ENCODE measurements around the gene OTUD3.
A peak's percentile ranks its signal among the peaks of the same experiment; 100 is the strongest.
"Not testable (repeated sequence)": the region's sequence is repeated elsewhere in the genome, so short reads cannot be mapped to it uniquely, and the experiment has no call there.

Gene OTUD3

DNA sequence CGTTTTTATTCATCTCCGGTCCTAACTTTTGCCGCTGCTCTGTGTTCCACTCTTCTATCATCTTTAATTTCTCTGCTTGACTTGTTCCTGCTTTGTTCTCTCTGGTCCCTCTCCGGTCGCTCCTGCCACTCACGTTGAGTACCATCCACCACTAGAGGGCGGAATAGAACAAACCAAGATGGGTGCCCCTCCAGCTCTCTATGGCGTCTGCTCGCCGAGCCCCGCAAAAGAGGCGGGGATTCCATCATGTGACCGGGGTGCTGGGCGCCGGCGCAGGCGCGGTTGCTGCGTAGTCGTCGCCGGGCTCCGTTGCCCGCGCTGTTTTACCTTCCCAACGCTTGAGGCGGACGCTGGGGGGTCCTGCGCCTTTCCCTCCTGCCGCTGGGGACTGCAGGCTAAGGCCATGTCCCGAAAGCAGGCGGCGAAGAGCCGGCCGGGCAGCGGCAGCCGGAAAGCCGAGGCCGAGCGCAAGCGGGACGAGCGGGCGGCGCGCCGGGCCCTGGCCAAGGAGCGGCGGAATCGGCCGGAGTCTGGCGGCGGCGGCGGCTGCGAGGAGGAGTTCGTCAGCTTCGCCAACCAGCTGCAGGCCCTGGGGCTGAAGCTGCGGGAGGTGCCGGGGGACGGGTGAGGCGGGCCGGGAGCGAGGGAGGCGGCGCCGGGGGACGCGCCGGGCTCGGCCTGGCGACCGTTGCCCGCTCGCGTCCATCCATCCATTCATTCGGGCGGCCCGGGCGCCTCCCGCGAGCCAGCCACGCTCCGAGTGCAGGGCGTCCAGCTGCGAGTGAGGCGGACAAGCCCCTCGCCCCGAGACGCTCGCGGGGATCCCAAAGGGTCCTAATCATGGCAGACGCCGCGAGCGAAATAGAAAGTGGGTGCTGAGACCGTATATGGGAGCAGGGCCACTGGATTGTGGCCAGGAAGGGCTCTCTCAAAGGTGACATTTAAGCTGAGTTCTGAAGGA, at the start of gene OTUD3:
Gene OTUD3, plus strand, starts transcription at position 285 of the 961 bp plus-strand sequence. Its CDS starts 119 bp downstream, at position 404.
- peak; percentile 95 for DNase-seq

- no peak for DNase-seq
Measured at GRCh38 chr1:19835578-19835977, 46.6 kb upstream of the OTUD3 start.

DNA sequence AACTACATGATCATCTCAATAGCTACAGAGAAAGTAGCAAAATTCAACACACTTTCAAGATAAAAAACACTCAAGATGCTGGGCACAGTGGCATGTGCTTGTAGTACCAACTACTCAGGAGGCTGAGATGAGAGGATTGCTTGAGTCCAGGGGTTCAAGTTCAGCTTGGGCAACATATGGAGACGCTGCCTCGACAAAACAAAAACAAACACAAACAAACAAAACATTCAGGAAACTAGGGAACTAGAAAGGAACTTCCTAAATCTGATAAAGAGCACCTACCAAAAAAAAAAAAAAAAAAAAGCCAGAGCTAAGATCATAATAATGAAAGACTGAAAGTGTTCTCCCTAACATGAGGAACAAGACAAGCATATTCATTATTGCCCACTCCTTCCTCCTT, 44.3 kb upstream of the OTUD3 start:
- DNase-seq = no peak

GRCh38 chr1:19840228-19840627, 42.0 kb upstream of the OTUD3 start:
- DNase-seq = no peak

- DNase-seq = no peak
Measured at GRCh38 chr1:19844731-19845495, 37.3 kb upstream of the OTUD3 start.

DNA sequence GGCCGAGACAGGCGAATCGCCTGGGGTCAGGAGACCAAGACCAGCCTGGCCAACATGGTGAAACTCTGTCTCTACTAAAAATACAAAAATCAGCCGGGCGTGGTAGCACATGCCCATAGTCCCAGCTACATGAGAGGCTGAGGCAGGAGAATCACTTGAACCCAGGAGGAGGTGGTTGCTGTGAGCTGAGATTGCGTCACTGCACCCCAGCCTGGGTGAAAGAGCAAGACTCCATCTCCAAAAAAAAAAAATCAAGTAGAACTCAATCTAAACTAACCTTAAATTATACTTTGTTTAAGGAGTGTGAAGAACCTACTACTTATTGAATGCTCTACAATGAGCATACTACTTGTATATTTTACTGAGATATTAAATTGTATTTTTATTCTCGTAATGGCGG, 36.6 kb upstream of the OTUD3 start:
- no peak for DNase-seq

GRCh38 chr1:19846338-19846737, 35.9 kb upstream of the OTUD3 start:
- no peak for DNase-seq

DNA sequence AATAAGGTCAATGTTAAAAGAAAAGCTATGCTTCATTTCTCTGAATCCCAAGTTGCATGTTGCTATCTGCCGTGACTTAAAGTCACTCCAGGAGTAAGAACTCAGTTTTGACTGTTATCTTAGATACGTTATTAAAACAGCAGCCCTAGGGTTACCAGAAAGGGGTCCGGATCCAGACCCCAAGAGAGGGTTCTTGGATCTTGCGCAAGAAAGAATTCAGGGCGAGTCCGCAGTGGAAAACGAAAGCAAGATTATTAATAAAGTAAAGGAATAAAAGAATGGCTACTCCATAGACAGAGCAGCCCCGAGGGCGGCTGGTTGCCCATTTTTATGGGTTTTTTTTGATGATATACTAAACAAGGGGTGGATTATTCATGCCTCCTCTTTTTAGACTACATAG, 34.9 kb upstream of the OTUD3 start:
- DNase-seq = not testable (repeated sequence)

GRCh38 chr1:19849307-19849706, 32.9 kb upstream of the OTUD3 start:
- DNase-seq = not testable (repeated sequence)

DNA sequence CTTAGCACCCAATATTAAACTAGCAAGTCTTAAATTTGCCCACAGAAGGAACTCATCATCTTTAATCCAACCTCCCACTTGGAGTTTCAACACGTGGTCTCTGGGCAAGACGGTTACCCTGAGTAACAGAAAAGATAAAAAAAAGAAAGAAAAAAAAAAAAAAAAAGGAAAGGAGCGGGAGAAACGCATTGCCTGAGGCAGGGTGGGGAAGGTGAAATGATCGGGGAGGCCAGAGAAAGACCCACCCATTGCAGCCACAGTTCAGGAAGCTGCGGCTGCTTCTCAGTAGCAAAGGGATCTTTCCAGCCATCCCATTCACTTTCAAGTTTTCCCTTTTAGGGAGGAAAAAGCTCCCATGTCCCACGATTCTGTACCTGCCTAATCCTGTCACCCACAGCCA, 32.0 kb upstream of the OTUD3 start:
- DNase-seq = no peak

DNA sequence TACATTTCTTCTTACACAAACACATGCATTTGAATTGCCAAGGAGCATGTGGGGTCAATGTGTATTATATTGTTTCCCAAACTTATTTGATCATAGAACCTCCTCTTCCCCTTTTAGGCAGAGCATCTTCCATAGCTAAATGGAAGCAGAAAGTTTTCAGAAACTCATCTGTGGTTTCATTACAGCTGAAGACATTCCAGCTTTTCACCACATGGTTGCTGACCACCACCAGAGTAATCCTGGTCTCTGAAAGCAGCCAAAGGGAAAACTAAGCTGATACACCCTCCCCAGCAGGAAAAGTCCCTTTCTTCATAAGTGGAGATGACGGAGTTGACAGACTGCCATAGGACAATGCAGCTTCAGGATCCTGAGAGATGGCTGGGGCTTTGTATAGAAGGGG, 30.2 kb upstream of the OTUD3 start:
- DNase-seq = no peak

DNA sequence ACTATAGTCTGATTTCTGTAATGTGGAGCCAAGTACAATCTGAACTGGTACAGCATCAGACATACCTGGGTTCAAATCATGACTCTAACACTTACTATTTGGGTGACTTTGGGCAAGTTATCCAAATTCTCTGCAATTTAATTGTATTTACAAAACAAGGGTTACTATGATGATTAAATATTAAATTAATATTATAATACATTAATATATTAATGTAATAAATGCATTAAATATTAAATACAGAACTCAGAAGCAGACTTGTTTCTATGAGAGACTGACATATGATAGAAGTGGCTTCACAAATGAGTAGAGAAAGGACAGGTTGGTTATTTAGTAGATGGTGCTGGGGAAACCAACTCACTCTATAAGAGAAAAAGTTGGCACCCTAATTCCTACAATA, 27.3 kb upstream of the OTUD3 start:
- no peak for DNase-seq

- no peak for DNase-seq
Measured at GRCh38 chr1:19858893-19859292, 23.3 kb upstream of the OTUD3 start.

- no peak for DNase-seq
Measured at GRCh38 chr1:19859876-19860275, 22.3 kb upstream of the OTUD3 start.

DNA sequence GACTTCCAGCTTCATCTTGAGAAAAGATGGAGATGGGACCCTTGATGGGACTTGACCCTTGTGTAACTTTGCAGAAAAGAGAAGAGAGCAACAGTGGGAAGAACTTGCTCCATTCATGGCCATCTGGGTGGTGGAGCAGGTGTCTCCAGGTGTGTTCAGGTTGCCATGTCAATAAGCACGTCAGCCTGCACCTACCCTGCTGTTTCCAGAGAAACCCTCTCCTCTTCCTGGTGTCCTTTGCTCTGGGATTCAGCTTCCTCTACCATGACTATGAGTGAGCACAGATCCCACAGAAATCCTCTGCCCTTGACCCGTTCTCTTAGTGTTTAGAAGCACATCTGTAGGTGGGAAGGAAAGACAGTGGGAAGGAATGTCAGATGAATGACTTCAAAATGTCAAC, 21.8 kb upstream of the OTUD3 start:
- no peak for DNase-seq

- no peak for DNase-seq
Measured at GRCh38 chr1:19861034-19861433, 21.2 kb upstream of the OTUD3 start.

DNA sequence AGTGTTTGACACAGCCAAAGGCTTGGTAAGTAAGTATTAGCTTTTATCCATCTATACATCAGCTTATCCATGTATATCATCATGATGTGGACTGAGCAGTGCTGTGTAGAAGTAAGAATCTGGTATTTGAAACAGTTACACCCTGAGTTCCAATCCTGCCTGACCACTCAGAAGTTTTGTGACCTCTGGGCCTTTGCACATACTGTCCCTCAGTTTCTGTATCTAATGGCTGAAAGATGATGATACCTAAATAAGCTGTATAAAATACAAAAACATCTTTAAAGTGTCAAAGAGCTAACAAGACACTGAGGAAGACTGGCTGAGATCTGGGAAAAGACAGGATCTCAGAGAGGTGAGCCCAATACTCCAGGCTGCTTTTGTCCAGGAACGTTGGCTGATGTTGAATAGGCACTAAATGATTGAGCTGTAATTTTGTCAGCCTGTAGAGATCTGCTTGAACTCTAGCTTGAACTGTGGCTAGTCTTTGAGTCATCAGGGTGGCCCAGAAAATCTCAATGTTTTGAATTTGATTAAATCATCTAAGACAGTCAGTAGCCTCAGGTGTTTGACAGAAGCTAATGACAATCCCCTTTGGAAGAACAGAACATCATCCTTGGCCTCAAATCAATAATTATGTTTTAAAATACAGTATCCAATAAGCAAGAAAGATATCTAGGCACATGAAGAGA, 20.2 kb upstream of the OTUD3 start:
- DNase-seq = no peak

DNA sequence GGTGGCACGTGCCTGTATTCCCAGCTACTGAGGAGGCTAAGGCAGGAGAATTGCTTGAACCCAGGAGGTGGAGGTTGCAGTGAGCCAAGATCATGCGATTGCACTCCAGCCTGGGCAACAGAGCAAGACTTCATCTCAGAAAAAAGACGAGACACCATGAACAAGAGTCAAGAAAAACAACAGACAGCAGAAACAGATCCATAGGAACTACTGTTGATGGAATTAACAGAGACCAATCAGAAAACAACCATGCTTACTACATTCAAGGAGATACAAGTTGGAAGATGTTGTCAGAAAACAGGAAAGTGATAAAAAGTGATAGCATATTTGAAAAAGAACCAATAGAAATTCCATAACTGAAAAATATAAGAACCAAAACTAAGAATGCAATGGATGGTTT, 19.3 kb upstream of the OTUD3 start:
- no peak for DNase-seq

DNA sequence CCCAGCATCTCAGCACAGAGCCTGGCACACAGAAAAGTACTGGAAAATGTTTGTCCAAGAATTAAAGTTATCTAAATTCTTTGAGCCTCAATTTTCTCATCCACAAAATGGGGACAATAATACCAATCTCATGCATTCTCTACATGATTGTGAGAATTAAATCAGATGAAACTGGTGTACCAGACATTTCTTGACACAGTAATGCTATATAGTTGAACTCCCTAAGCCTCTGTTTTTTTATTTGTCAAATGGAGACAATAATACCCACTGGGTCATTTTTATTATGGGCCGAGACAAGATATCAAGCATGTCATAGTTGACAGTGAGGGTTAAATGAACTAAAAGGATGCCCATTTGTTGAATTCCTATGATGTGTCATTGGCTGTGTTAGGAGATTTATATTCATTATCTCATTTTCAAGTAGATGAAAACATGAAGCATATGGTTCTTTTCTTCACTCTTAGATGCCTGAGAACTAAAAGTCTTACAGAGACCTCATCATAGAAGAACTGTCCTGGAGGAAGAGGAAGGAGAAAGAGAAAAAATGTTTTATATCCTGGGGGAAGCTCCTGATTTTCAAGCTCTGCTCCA, 17.5 kb upstream of the OTUD3 start:
- no peak for DNase-seq

DNA sequence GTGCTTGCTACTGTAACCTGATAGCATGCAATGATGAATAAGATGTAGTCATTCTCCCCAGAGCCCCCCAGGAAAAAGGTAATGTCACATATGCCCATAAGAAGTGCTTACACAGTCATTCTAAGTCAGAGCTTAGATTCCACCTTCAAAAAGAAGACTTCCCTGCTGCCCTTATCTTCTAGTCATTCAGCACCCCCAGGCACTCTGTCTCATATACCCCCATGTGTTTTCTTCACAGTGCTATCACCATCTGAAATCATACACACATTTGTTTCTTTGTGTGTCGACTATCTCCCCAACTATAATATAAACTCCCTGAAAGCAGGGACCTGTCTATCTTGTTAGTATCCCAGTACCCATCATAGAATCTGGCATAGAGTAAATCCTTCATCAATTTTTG, 16.2 kb upstream of the OTUD3 start:
- DNase-seq = no peak

- DNase-seq = no peak
Measured at GRCh38 chr1:19866758-19867157, 15.4 kb upstream of the OTUD3 start.

- not testable (repeated sequence) for DNase-seq
Measured at GRCh38 chr1:19868575-19868974, 13.6 kb upstream of the OTUD3 start.

- DNase-seq = not testable (repeated sequence)
Measured at GRCh38 chr1:19869453-19869852, 12.7 kb upstream of the OTUD3 start.

Measured in NCI-H446 treated with DMSO at 0.1 percent for 48 hours (cell line).